LNCAP (cell line): Measurements from ENCODE around the gene CTSK.

Experiments used
- CTCF ChIP-seq: fragments of 450-650 bp; IDR thresholded peaks from 2 replicates; pipeline ENCODE4 v1.5.1; 2017; ENCODE audit warnings: mild to moderate bottlenecking

Gene CTSK

GRCh38 chr1:150808121-150808520 is at the start of gene CTSK:
CTSK (minus strand) TSS chr1:150808260; CDS start chr1:150806805, 1,455 bp downstream.
- TF ChIP-seq CTCF = no peak

DNA sequence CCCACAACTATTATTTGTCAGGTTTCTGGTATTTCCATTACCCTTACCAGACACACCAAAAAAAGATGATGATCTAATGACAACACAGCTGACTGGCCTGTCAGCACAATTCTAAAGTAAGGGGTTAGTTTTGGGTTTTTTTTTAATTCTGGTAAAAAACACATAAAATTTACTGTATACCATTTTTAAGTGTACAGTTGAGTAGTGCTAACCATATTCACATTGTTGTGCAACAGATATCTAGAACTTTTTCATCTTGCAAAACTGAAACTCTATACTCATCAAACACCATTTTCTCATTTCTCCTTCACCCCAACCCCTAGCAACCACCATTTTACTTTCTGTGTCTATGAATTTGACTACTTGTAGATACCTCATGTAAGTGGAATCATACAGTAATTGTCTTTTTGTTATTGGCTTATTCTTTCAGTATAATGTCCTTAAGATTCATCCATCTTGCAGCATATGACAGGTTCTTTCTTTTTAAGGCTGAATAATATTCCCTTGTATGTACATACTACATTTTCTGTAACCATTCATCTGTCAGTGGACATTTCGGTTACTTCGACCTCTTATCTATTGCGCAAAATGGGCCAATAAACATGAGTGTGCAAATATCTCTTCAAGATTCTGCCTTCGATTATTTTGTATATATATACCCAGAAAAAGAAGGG is 38.5 kb upstream of the CTSK start:
- no peak for TF ChIP-seq CTCF

- no peak for TF ChIP-seq CTCF
Measured at GRCh38 chr1:150843474-150843873, 35.4 kb upstream of the CTSK start.

GRCh38 chr1:150842964-150843363 is 34.9 kb upstream of the CTSK start:
- TF ChIP-seq CTCF = no peak

DNA sequence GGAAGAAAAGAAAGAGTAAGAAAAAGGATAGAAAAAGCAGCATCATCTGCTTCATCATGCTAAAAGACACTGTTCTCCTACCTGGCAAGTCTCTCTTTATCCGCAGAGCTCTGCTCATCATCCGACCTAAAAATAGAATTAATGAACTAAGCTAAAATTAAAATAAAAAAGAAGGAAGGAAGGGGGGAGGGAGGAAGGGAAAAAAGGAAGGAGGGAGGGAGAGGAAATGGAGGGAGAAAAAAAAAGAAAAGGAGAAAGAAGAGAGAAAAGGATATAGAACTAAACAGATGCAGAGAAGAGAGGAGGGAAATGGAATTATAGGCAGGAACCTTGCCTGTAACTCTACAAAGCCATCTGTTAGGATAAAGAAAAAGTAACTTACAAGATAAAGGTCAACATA is 34.3 kb upstream of the CTSK start:
- TF ChIP-seq CTCF = no peak

DNA sequence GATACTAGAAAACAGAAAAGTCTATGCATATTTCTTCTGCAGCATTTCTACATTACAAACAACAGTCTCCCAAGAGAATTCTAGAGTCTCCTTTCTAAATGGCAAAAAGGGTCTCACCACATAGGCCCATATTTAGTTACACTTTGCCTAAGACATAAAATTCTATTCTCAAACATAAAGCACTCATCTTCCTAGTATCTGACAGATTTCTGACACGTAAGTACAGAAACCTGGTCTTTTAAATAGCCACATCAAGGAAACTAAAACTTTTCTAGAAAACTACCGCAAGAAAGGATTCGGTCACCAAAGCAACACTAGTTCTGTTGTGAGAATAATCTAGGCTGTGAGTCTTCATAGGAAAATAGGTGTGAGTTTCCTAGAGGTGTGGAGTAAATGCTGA is 33.6 kb upstream of the CTSK start:
- no peak for TF ChIP-seq CTCF

GRCh38 chr1:150836129-150836773 is 28.2 kb upstream of the CTSK start:
- TF ChIP-seq CTCF = no peak

DNA sequence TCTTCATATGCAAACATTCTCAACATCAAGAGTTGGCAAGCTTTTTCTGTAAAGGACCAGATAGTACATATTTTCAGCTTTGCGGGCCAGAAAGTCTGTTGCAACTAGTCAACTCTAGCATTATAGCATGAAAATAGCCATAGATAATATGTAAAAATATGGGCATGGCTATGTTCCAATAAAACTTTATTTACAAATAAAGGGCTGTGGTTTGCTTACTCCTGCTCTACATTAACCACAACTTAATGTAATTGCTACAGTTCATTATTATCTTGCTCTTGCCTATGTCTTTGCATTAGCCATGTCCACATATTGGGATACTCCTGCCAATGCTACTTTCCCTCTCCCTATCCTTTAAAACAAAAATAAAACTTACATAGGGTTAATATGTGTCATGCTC is 24.5 kb upstream of the CTSK start:
- TF ChIP-seq CTCF = no peak
